ENCODE results near the gene FUT4. TPM values are rescaled to one million over a fixed set of nuclear protein-coding genes. Genes with fewer than 3 reads are reported as not detected.

FUT4 gene
- total RNA-seq, 2 experiments from 2014 or later = 5.9 to 6.2 TPM

GRCh38 chr11:94595076-94595475, 51.4 kb downstream of the FUT4 start:
- no peak for DNase-seq
- no peak overlapping the region for H3K4me3 Mint-ChIP-seq
- peaks cover 4% of the 10 kb centered on the region for H3K36me3 Mint-ChIP-seq
- H3K27ac Mint-ChIP-seq = no peak overlapping the region
- H3K9me3 Mint-ChIP-seq = peaks cover under 1% of the 10 kb centered on the region
- H3K27me3 Mint-ChIP-seq = no peaks in the 10 kb centered on the region
- no peaks in the 10 kb centered on the region for H3K4me1 Mint-ChIP-seq

DNA sequence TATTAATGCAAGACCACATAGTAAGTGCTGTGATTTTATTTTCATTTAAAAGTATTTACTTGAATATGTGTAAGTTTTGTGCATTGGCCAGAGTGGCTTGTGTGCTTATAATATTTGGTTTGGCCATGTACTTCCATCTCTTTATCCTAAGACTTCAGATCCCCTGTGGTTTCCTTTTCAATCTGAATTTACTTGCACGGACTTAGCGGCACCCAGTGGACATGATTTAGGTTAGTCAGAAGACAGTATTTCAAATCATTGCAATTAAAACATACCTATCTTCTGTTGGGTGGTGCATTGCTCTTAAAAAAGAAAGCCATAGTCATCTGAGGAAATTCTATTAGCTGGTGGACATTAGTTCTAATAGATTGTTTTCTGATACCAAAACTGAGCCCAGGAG, 54.2 kb downstream of the FUT4 start:
- H3K4me3 Mint-ChIP-seq = no peak overlapping the region
- H3K9me3 Mint-ChIP-seq = peaks cover 3% of the 10 kb centered on the region
- no peaks in the 10 kb centered on the region for H3K27me3 Mint-ChIP-seq
- no peaks in the 10 kb centered on the region for H3K4me1 Mint-ChIP-seq
- no peak overlapping the region for H3K27ac Mint-ChIP-seq
- no peak for DNase-seq
- peaks cover 7% of the 10 kb centered on the region for H3K36me3 Mint-ChIP-seq

Other genes starting within 250 kb of the FUT4 start
- gene IZUMO1R, start 239.3 kb upstream of the FUT4 start, total RNA-seq = not detected
- gene GPR83, start 142.5 kb upstream of the FUT4 start, total RNA-seq = under 1 TPM in 1 of 2 experiments, not detected in 1; 0.06 TPM
- 10 to 100 TPM; 41.4 to 41.6 TPM for gene MRE11, start 50.1 kb upstream of the FUT4 start, total RNA-seq
- gene ANKRD49, start 49.9 kb upstream of the FUT4 start, total RNA-seq = 10 to 100 TPM; 19.8 to 20.9 TPM
- not detected for gene C11orf97, start 31.5 kb upstream of the FUT4 start, total RNA-seq
- under 1 TPM; 0.16 to 0.21 TPM for gene PIWIL4, start 23.4 kb downstream of the FUT4 start, total RNA-seq
- gene AMOTL1, start 224.4 kb downstream of the FUT4 start, total RNA-seq = 1 to 10 TPM; 1.0 to 1.3 TPM